ENCODE measurements around the gene PPP1R3F.
A peak's percentile ranks its signal among the peaks of the same experiment; 100 is the strongest.

Gene PPP1R3F, protein sequence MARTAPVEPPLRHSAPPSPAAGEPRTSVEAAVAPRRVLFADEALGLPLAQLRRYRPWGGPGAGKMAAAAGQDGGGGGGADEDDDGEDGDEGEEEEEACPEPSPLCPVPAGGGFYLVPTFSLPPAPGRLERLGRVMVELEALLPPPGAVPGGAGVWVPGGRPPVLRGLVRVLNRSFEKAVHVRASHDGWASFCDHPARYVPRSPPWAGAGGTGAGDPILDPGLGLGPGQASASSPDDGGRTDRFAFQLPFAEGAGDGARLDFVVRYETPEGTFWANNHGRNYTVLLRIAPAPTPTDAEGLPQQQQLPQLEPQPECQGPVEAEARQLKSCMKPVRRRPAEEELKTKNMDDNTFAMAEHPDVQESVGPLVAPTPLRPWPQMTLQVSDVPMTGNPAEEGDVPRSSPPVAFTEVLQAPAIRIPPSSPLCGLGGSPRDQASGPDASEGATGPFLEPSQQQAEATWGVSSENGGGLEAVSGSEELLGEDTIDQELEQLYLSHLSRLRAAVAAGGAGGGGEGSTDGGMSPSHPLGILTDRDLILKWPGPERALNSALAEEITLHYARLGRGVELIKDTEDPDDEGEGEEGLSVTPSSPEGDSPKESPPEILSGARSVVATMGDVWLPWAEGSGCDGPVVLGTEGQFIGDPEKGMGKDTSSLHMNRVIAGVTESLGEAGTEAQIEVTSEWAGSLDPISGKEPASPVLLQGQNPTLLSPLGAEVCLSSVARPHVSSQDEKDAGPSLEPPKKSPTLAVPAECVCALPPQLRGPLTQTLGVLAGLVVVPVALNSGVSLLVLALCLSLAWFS

DNA sequence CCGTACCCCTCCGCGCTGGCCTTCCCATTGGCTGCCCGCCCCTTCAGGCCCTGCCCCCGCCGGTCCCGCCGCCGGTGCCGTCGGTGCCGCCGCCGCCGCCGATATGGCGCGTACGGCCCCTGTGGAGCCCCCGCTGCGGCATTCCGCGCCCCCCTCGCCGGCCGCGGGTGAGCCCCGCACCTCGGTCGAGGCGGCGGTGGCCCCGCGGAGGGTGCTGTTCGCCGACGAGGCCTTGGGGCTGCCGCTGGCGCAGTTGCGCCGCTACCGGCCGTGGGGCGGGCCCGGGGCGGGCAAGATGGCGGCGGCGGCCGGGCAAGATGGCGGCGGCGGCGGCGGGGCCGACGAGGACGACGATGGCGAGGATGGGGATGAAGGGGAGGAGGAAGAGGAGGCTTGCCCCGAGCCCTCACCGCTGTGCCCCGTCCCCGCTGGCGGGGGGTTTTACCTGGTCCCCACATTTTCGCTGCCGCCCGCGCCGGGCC, at the start of gene PPP1R3F:
Gene PPP1R3F, plus strand, starts transcription at position 27 of the 482 bp plus-strand sequence. Its CDS starts 77 bp downstream, at position 104.
- POLR2A ChIA-PET = interaction anchor here (0.7 to 4.2 kb wide), 6 partner anchors 12 to 143 kb away, joined by 3 to 42 read pairs (median 4); no protein-coding TSS in a partner anchor
- CTCF ChIA-PET = no interaction called here
- TF ChIP-seq FOXM1 (IDR thresholded peaks at IDR 0.05; ENCODE audit: borderline replicate concordance) (no peak), LEF1 (IDR thresholded peaks at IDR 0.05; ENCODE audit: borderline replicate concordance) (no peak), CTBP1 (IDR thresholded peaks at IDR 0.05; ENCODE audit: borderline replicate concordance) (no peak), BHLHE40 (IDR thresholded peaks at IDR 0.05; ENCODE audit: borderline replicate concordance) (no peak), FOXK2 (IDR thresholded peaks at IDR 0.05) (no peak), ELF4 (IDR thresholded peaks at IDR 0.05) (no peak), NFRKB (IDR thresholded peaks at IDR 0.05) (no peak), FOXA1 (IDR thresholded peaks at IDR 0.05) (no peak)
- TF ChIP-seq, protein P1, sequence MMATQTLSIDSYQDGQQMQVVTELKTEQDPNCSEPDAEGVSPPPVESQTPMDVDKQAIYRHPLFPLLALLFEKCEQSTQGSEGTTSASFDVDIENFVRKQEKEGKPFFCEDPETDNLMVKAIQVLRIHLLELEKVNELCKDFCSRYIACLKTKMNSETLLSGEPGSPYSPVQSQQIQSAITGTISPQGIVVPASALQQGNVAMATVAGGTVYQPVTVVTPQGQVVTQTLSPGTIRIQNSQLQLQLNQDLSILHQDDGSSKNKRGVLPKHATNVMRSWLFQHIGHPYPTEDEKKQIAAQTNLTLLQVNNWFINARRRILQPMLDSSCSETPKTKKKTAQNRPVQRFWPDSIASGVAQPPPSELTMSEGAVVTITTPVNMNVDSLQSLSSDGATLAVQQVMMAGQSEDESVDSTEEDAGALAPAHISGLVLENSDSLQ (IDR thresholded peaks at IDR 0.05) = no peak
- DNase-seq (ENCODE audit: extremely low spot score) = peak; percentile 28

DNA sequence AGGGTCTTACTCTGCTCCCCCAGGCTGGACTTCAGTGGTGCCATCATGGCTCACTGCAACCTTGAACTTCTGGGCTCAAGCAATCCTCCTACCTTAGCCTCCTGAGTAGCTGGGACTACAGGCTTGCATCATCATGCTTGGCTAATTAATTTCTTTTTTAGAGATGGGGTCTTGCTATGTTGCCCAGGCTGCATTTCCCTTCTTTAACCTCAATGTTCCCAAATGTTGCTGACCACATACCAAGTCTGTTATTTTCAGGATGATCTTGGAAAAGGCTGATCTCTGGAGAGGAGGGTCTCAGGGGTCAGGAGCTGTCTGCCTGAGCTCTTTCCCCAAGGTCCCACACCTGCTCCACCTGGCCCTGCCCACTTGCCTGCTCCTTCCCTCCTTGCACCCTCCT, 49.5 kb upstream of the PPP1R3F start:
- TF ChIP-seq CTBP1 (IDR thresholded peaks at IDR 0.05; ENCODE audit: borderline replicate concordance) (no peak), ELF4 (IDR thresholded peaks at IDR 0.05) (no peak), BHLHE40 (IDR thresholded peaks at IDR 0.05; ENCODE audit: borderline replicate concordance) (no peak), FOXM1 (IDR thresholded peaks at IDR 0.05; ENCODE audit: borderline replicate concordance) (no peak), LEF1 (IDR thresholded peaks at IDR 0.05; ENCODE audit: borderline replicate concordance) (no peak), TARDBP (IDR thresholded peaks at IDR 0.05) (no peak), NFRKB (IDR thresholded peaks at IDR 0.05) (no peak), ARNT (IDR thresholded peaks at IDR 0.05) (no peak), HDGF (IDR thresholded peaks at IDR 0.05; ENCODE audit: borderline replicate concordance) (no peak), L3MBTL2 (conservative IDR thresholded peaks at IDR 0.05) (no peak), FOXA1 (IDR thresholded peaks at IDR 0.05) (no peak), SP1 (IDR thresholded peaks at IDR 0.05) (no peak)
- TF ChIP-seq, protein P1 (IDR thresholded peaks at IDR 0.05) = no peak
- POLR2A ChIA-PET = no interaction called here
- CTCF ChIA-PET = no interaction called here
- DNase-seq (ENCODE audit: extremely low spot score) = no peak

DNA sequence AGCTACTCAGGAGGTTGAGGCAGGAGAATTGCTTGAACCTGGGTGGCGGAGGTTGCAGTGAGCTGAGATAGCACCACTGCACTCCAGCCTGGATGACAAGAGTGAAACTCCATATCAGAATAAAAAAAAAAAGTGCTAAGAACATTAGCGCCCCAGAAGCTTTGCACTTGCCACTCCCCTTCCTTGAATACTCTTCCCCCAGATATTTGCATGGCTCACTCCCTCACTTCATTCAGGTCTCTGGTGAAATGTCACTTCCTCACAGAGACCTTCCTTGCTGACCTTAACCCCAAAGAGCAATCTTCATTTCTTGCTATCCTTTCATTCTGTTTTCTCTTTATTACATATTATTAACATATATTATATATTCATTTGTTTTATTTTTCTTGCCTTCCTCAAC, 47.7 kb upstream of the PPP1R3F start:
- DNase-seq (ENCODE audit: extremely low spot score) = no peak
- CTCF ChIA-PET = no interaction called here
- POLR2A ChIA-PET = no interaction called here
- TF ChIP-seq FOXM1 (IDR thresholded peaks at IDR 0.05; ENCODE audit: borderline replicate concordance) (no peak), ZNF384 (IDR thresholded peaks at IDR 0.05) (no peak), HDGF (IDR thresholded peaks at IDR 0.05; ENCODE audit: borderline replicate concordance) (no peak), L3MBTL2 (conservative IDR thresholded peaks at IDR 0.05) (no peak), ELF4 (IDR thresholded peaks at IDR 0.05) (no peak), LEF1 (IDR thresholded peaks at IDR 0.05; ENCODE audit: borderline replicate concordance) (no peak), ARNT (IDR thresholded peaks at IDR 0.05) (no peak), TARDBP (IDR thresholded peaks at IDR 0.05) (no peak), NFRKB (IDR thresholded peaks at IDR 0.05) (no peak), CTBP1 (IDR thresholded peaks at IDR 0.05; ENCODE audit: borderline replicate concordance) (no peak), SUZ12 (IDR thresholded peaks at IDR 0.05) (no peak), FOXA1 (IDR thresholded peaks at IDR 0.05) (no peak), SP1 (IDR thresholded peaks at IDR 0.05) (no peak), FOXK2 (IDR thresholded peaks at IDR 0.05) (no peak), BHLHE40 (IDR thresholded peaks at IDR 0.05; ENCODE audit: borderline replicate concordance) (no peak)
- TF ChIP-seq, protein P1 (IDR thresholded peaks at IDR 0.05) = no peak

DNA sequence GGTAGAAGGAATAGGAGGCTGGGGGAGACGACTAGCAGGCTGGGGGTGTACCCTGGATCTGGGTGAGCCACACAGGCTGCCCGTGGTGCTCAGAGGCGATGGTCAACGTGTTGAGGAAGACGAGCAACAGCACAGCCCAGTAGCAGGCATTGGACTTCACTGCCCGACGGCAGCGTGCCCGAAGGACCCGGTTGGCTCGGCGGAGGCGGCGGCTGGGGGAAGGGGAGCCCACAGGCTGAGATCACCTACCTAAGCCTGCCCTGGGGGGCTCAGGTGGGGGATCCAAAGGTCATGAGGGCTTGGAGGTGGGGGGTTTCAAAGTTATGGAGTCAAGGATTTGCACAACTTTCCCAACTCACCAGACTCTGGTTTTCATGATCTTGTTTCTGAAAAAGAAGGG, 43.7 kb upstream of the PPP1R3F start:
- TF ChIP-seq CTBP1 (IDR thresholded peaks at IDR 0.05; ENCODE audit: borderline replicate concordance) = no peak
- TF ChIP-seq FOXA1 (IDR thresholded peaks at IDR 0.05) = no peak
- TF ChIP-seq FOXK2 (IDR thresholded peaks at IDR 0.05) = no peak
- no peak for TF ChIP-seq LEF1 (IDR thresholded peaks at IDR 0.05; ENCODE audit: borderline replicate concordance)
- CTCF ChIA-PET = interaction anchor here (1.0 kb wide), 1 partner anchor 33 kb away, joined by 3 read pairs; no protein-coding TSS in a partner anchor
- POLR2A ChIA-PET = no interaction called here
- no peak for DNase-seq (ENCODE audit: extremely low spot score)

DNA sequence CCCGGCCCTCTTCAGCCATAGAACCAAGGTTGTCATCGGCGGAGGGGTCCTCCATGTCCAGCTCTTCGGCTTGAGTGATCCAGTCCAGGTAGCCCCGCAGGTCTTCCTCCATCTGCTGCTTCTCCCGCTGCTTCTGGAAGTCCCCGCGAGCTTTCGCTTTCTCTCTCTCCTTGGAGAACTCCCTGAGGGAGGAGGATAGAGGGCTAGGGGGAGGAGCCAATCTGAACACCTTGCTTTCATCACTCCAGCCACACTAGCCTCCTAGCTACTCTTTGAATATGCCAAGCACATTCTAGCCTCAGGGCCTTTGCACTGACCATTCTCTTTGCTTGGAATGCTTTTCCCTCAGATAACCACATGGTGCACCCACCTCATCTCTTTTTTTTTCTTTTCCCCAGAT, 42.6 kb upstream of the PPP1R3F start:
- no peak for DNase-seq (ENCODE audit: extremely low spot score)
- ChIA-PET POLR2A (interaction anchor here (1.0 kb wide), 1 partner anchor 35 kb away, joined by 3 read pairs; no protein-coding TSS in a partner anchor), CTCF (no interaction called here)
- TF ChIP-seq ELF4 (IDR thresholded peaks at IDR 0.05) = no peak
- TF ChIP-seq BHLHE40 (IDR thresholded peaks at IDR 0.05; ENCODE audit: borderline replicate concordance) = no peak
- TF ChIP-seq ZNF384 (IDR thresholded peaks at IDR 0.05) = no peak
- TF ChIP-seq HDGF (IDR thresholded peaks at IDR 0.05; ENCODE audit: borderline replicate concordance) = no peak
- TF ChIP-seq FOXK2 (IDR thresholded peaks at IDR 0.05) = no peak
- TF ChIP-seq SUZ12 (IDR thresholded peaks at IDR 0.05) = no peak
- no peak for TF ChIP-seq FOXA1 (IDR thresholded peaks at IDR 0.05)
- no peak for TF ChIP-seq FOXM1 (IDR thresholded peaks at IDR 0.05; ENCODE audit: borderline replicate concordance)
- no peak for TF ChIP-seq L3MBTL2 (conservative IDR thresholded peaks at IDR 0.05)
- no peak for TF ChIP-seq SP1 (IDR thresholded peaks at IDR 0.05)
